ENCODE measurements around the gene PDLIM7.
"Not testable (repeated sequence)": the region's sequence is repeated elsewhere in the genome, so short reads cannot be mapped to it uniquely, and the experiment has no call there.

PDLIM7 gene

GRCh38 chr5:177489119-177489716 is 8.2 kb downstream of the PDLIM7 start:
- peak; percentile 14 for TF ChIP-seq CTCF (conservative IDR thresholded peaks at IDR 0.05; ENCODE audit: low read depth, low read length)
- no peak for DNase-seq (ENCODE audit: low read depth)
- H3K4me3 ChIP-seq (ENCODE audit: low read length): no peak overlapping the region

- no peak for TF ChIP-seq CTCF (conservative IDR thresholded peaks at IDR 0.05; ENCODE audit: low read depth, low read length)
- no peak overlapping the region for H3K4me3 ChIP-seq (ENCODE audit: low read length)
- no peak for DNase-seq (ENCODE audit: low read depth)
These were observed 9.4 kb downstream of the PDLIM7 start for GRCh38 chr5:177487975-177488374.

- DNase-seq (ENCODE audit: low read depth): no peak
- no peak overlapping the region for H3K4me3 ChIP-seq (ENCODE audit: low read length)
- no peak for TF ChIP-seq CTCF (conservative IDR thresholded peaks at IDR 0.05; ENCODE audit: low read depth, low read length)
These were observed 10.3 kb downstream of the PDLIM7 start for GRCh38 chr5:177487144-177487543.

GRCh38 chr5:177486256-177486655 is 11.1 kb downstream of the PDLIM7 start:
- no peak for TF ChIP-seq CTCF (conservative IDR thresholded peaks at IDR 0.05; ENCODE audit: low read depth, low read length)
- no peak overlapping the region for H3K4me3 ChIP-seq (ENCODE audit: low read length)
- DNase-seq (ENCODE audit: low read depth): no peak

- DNase-seq (ENCODE audit: low read depth); H3K4me3 ChIP-seq (ENCODE audit: low read length): not testable (repeated sequence)
These were observed 11.7 kb downstream of the PDLIM7 start for GRCh38 chr5:177485753-177486152.

GRCh38 chr5:177484902-177485549 is 12.4 kb downstream of the PDLIM7 start:
- no peak overlapping the region for H3K4me3 ChIP-seq (ENCODE audit: low read length)
- no peak for TF ChIP-seq CTCF (conservative IDR thresholded peaks at IDR 0.05; ENCODE audit: low read depth, low read length)
- no peak for DNase-seq (ENCODE audit: low read depth)

- no peak for DNase-seq (ENCODE audit: low read depth)
- TF ChIP-seq CTCF (conservative IDR thresholded peaks at IDR 0.05; ENCODE audit: low read depth, low read length): no peak
These were observed 13.2 kb downstream of the PDLIM7 start for GRCh38 chr5:177483994-177484901.

More at GRCh38 chr5:177483994-177484901, 13.2 kb downstream of the PDLIM7 start:
- no peak overlapping the region for H3K4me3 ChIP-seq (ENCODE audit: low read length)

Measured in retinal pigment epithelial cell (primary cell).